Thyroid gland (tissue), 4 donors: ENCODE measurements around the gene LPIN3.

ENCODE experiments used
- POLR2A ChIP-seq, 2 donors: fragments of 450-650 bp; IDR thresholded peaks; one replicate each; pipeline ENCODE4 v1.6.1; 2017; ENCODE audit warnings: antibody characterized with exemption in 2 of 2, mild to moderate bottlenecking in 2 of 2, moderate library complexity in 1 of 2
- TF ChIP-seq, protein P1 (sequence below), 6 experiments: fragments of 200-600 bp in 3 of 6; fragments of 450-650 bp in 3 of 6; sonication (generic) in 3 of 6; IDR thresholded peaks; one replicate each; pipeline ENCODE4 v1.5.1; 2016 to 2019; ENCODE audit warnings: antibody characterized with exemption in 6 of 6, mild to moderate bottlenecking in 2 of 6, inconsistent platforms in 1 of 6, moderate library complexity in 1 of 6

DNA sequence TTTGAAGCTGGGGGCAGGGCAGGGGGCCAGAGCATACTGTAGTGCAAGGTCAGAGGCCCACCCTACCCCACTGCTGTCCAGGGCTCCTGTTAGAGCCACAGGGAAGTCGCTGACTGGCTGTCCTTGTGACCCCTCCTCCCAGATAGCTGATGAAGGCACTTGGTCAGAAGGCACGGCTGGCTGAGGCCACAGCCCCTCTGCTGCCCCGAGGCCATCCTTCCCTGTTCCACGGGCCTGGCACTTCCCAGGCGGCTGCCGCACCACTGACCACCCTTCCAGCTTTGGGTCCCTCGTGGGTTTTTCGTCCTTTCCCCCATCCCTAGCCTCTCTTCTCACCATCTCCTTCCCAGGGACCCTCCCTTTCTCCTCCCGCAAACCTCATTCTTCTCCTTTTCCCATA lies 35.2 kb downstream of the LPIN3 start:
- TF ChIP-seq POLR2A (IDR thresholded peaks at IDR 0.05): no peak
- TF ChIP-seq, protein P1, sequence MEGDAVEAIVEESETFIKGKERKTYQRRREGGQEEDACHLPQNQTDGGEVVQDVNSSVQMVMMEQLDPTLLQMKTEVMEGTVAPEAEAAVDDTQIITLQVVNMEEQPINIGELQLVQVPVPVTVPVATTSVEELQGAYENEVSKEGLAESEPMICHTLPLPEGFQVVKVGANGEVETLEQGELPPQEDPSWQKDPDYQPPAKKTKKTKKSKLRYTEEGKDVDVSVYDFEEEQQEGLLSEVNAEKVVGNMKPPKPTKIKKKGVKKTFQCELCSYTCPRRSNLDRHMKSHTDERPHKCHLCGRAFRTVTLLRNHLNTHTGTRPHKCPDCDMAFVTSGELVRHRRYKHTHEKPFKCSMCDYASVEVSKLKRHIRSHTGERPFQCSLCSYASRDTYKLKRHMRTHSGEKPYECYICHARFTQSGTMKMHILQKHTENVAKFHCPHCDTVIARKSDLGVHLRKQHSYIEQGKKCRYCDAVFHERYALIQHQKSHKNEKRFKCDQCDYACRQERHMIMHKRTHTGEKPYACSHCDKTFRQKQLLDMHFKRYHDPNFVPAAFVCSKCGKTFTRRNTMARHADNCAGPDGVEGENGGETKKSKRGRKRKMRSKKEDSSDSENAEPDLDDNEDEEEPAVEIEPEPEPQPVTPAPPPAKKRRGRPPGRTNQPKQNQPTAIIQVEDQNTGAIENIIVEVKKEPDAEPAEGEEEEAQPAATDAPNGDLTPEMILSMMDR (IDR thresholded peaks at IDR 0.05): no peak
